Esophagus (tissue), 2 donors: ENCODE measurements around the gene KRT8. TPM values are rescaled to one million over a fixed set of nuclear protein-coding genes. Genes with fewer than 3 reads are reported as not detected.

ENCODE experiments used
- H3K27ac ChIP-seq, 2 donors: one replicate each; pipeline ENCODE4 v1.5.1; 2013; ENCODE audit warnings: low read depth in 2 of 2, mild to moderate bottlenecking in 2 of 2, inconsistent platforms in 1 of 2, low read length in 1 of 2, moderate library complexity in 1 of 2
- H3K27me3 ChIP-seq, 2 donors: one replicate each; pipeline ENCODE4 v1.6.1; 2013; ENCODE audit warnings: low read length in 2 of 2, control low read depth in 1 of 2, mild to moderate bottlenecking in 1 of 2; ENCODE audit not compliant: insufficient read depth in 2 of 2, control insufficient read depth in 1 of 2
- H3K36me3 ChIP-seq, 2 donors: one replicate each; pipeline ENCODE4 v1.6.1; 2013; ENCODE audit warnings: low read length in 1 of 2; ENCODE audit not compliant: control insufficient read depth in 2 of 2, insufficient read depth in 2 of 2
- H3K4me1 ChIP-seq, 2 donors: one replicate each; pipeline ENCODE4 v1.6.1; 2013; ENCODE audit warnings: low read length in 1 of 2; ENCODE audit not compliant: control insufficient read depth in 2 of 2, insufficient read depth in 2 of 2
- H3K4me3 ChIP-seq, 2 donors: one replicate each; pipeline ENCODE4 v1.5.1; 2013; ENCODE audit warnings: low read length in 2 of 2, mild to moderate bottlenecking in 2 of 2, low read depth in 1 of 2, moderate library complexity in 1 of 2
- H3K9me3 ChIP-seq, 2 donors: one replicate each; pipeline ENCODE4 v1.6.1; 2013; ENCODE audit warnings: mild to moderate bottlenecking in 2 of 2, low read depth in 1 of 2, low read length in 1 of 2, moderate library complexity in 1 of 2; ENCODE audit not compliant: control insufficient read depth in 2 of 2, insufficient read depth in 1 of 2
- WGBS, 2 donors: extraction: QIAGEN DNeasy Blood & Tissue Kit; methylation state at CpG; one replicate each; pipeline ENCODE4 v1.1.7; 2013; 5-methylcytosine and 5-hydroxymethylcytosine counted together
- polyA plus RNA-seq, 2 donors: library from polyadenylated mRNA; stranded (reverse); fragments of 200-250 nt; gene quantifications; one replicate each; pipeline ENCODE4 v1.2.3, GENCODE V29; 2013
- donor health status: healthy with polysubstance abuse.
- donor health status: Bipolar disorder and iron deficiency.

Gene KRT8
- polyA plus RNA-seq, 2 donors = 38.7 to 105 TPM

DNA sequence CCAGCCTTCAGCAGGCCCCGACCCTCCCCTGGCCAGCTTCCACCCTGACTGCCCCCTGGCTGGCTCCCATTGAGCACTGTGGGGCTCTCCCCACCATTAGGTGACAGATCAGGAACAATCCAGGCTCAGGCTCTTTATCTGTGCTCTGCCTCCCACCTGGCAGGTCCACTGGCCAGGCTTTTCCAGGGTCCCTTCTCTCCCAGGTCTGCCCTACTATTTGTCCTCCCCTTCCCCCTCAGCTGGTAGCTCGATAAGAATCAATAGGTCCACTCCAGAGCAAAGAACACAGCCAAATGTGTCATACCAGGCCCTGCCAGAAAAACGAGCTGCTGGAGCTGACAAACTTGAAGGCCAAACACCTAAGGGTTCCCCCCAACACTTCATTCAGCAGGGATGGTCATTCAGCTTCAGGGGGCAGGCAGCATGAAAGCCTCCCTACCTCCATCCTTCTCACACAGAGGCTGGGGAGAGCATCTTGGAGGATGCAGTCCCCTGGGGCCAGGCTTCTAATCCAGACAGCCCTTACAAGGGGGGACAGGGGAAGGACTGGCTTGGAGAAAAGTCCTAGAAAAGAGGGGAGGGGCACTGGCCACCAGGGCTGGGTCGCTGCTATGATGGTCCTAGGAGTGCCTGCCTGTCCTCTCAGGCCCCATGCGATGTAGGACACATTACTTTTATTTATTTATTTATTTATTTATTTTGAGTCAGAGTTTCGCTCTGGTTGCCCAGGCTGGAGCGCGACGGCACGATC, 42.1 kb upstream of the KRT8 start:
- Histone ChIP-seq H3K9me3 (no peaks in the 10 kb centered on the region), H3K4me1 (peaks cover 0 to 2% of the 10 kb centered on the region in 2 donors), H3K27me3 (no peaks in the 10 kb centered on the region), H3K4me3 (no peak overlapping the region), H3K27ac (no peak overlapping the region), H3K36me3 (peaks cover 4 to 7% of the 10 kb centered on the region in 2 donors)
- 70 to 78% methylated on average over 10 of the region's 10 CpGs for WGBS, 2 donors

DNA sequence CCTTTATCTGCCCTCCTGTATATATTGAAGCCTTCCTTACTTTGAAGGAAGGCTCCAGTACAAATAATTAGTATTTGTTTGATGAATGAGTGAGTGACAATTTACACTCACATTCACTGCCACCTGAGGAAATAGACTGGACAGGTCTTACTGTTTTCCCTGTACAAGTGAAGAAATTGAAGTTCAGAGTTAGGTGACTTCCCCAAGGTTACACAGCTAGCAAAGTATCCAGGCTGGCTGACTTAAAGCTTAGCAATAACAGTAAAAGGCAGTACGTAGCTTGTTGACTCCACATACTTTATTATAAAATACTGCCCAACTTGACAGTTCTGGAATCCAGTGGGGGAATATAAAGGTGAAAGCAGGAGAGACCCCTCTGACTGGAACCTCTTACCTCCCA, 41.5 kb upstream of the KRT8 start:
- no peak overlapping the region for H3K27ac ChIP-seq
- no peaks in the 10 kb centered on the region for H3K27me3 ChIP-seq
- WGBS, 2 donors = 20 to 41% methylated on average over 1 of the region's 1 CpG
- peaks cover 3 to 4% of the 10 kb centered on the region in 2 donors for H3K36me3 ChIP-seq
- peaks cover 0 to 2% of the 10 kb centered on the region in 2 donors for H3K4me1 ChIP-seq
- H3K4me3 ChIP-seq = no peak overlapping the region
- no peaks in the 10 kb centered on the region for H3K9me3 ChIP-seq

- Histone ChIP-seq H3K36me3 (no peaks in the 10 kb centered on the region), H3K4me3 (no peak overlapping the region), H3K27me3 (no peaks in the 10 kb centered on the region), H3K9me3 (no peaks in the 10 kb centered on the region), H3K27ac (no peak overlapping the region), H3K4me1 (peaks cover 0 to 2% of the 10 kb centered on the region in 2 donors)
- 47 to 57% methylated on average over 13 of the region's 13 CpGs for WGBS, 2 donors
Measured at GRCh38 chr12:52945389-52946232, 40.7 kb upstream of the KRT8 start.

- Histone ChIP-seq H3K27me3 (no peaks in the 10 kb centered on the region), H3K36me3 (no peaks in the 10 kb centered on the region), H3K9me3 (no peaks in the 10 kb centered on the region), H3K27ac (no peak overlapping the region), H3K4me3 (no peak overlapping the region), H3K4me1 (no peaks in the 10 kb centered on the region)
- 90 to 91% methylated on average over 8 of the region's 8 CpGs for WGBS, 2 donors
Measured at GRCh38 chr12:52944683-52945388, 40.0 kb upstream of the KRT8 start.

DNA sequence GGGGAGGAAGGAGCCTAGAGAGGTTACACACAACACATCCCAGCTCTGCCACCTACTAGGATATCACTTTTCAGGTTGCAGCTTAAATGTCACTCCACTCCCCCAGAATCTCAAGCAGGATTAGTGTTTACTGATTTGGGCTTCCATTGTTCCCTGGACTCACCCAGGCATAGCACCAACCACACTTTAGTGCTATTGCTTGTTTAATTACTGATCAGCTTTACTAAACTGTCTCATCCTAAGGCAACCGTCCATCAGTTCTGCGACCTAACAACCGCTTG, 38.0 kb upstream of the KRT8 start:
- 86 to 91% methylated on average over 3 of the region's 3 CpGs for WGBS, 2 donors
- Histone ChIP-seq H3K9me3 (no peaks in the 10 kb centered on the region), H3K36me3 (no peaks in the 10 kb centered on the region), H3K4me3 (no peak overlapping the region), H3K27ac (no peak overlapping the region), H3K4me1 (no peaks in the 10 kb centered on the region), H3K27me3 (no peaks in the 10 kb centered on the region)

- Histone ChIP-seq H3K27me3 (no peaks in the 10 kb centered on the region), H3K4me3 (no peak overlapping the region), H3K9me3 (no peaks in the 10 kb centered on the region), H3K27ac (no peak overlapping the region), H3K4me1 (no peaks in the 10 kb centered on the region), H3K36me3 (no peaks in the 10 kb centered on the region)
- 73 to 84% methylated on average over 11 of the region's 11 CpGs for WGBS, 2 donors
Measured at GRCh38 chr12:52942066-52942900, 37.4 kb upstream of the KRT8 start.

DNA sequence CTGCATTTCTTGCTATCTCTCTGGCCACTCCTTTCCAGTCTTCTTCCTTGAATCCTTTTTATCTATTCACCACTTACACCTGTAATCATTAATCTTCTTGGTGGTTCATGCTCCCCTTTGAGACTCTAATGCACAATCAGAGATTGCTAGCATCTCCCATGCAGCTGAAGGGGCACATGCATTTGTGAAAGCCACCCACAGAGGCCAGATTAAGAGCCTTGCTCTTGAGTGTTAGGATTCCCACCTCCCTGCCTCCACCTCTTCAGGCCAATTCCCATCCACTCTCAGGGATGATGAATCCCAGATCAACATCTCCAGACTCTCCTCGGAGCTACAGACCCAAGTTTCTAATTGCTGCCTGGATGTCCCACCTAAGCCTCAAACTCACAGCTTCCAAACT, 24.7 kb upstream of the KRT8 start:
- H3K36me3 ChIP-seq = no peaks in the 10 kb centered on the region
- no peaks in the 10 kb centered on the region for H3K27me3 ChIP-seq
- H3K4me1 ChIP-seq = peaks cover 0 to 6% of the 10 kb centered on the region in 2 donors
- H3K27ac ChIP-seq = no peak overlapping the region
- H3K4me3 ChIP-seq = no peak overlapping the region
- WGBS, 2 donors = 63 to 67% methylated on average over 1 of the region's 1 CpG
- H3K9me3 ChIP-seq = no peaks in the 10 kb centered on the region

- H3K27ac ChIP-seq = no peak overlapping the region
- no peaks in the 10 kb centered on the region for H3K36me3 ChIP-seq
- 85 to 96% methylated on average over 4 of the region's 4 CpGs for WGBS, 2 donors
- H3K4me1 ChIP-seq = peaks cover 0 to 6% of the 10 kb centered on the region in 2 donors
- H3K9me3 ChIP-seq = no peaks in the 10 kb centered on the region
- H3K4me3 ChIP-seq = no peak overlapping the region
- no peaks in the 10 kb centered on the region for H3K27me3 ChIP-seq
Measured at GRCh38 chr12:52927964-52928363, 23.1 kb upstream of the KRT8 start.

GRCh38 chr12:52926596-52927234, 21.8 kb upstream of the KRT8 start:
- Histone ChIP-seq H3K27ac (no peak overlapping the region), H3K4me3 (no peak overlapping the region), H3K27me3 (no peaks in the 10 kb centered on the region), H3K9me3 (no peaks in the 10 kb centered on the region), H3K36me3 (no peaks in the 10 kb centered on the region), H3K4me1 (peaks cover 0 to 6% of the 10 kb centered on the region in 2 donors)
- WGBS, 2 donors = 78 to 80% methylated on average over 4 of the region's 4 CpGs
